Activated CD4-positive, alpha-beta T cell treated with anti-CD3 and anti-CD28 coated beads for 24 hours (primary cell): ENCODE results near the gene GPR146.
"Not testable (repeated sequence)": the region's sequence is repeated elsewhere in the genome, so short reads cannot be mapped to it uniquely, and the experiment has no call there.

Source experiments
- DNase-seq, 2 donors: peaks; one replicate each; pipeline ENCODE4 v3.0.0-alpha.2; 2020; ENCODE audit warnings: low read depth in 2 of 2

GPR146 gene, protein sequence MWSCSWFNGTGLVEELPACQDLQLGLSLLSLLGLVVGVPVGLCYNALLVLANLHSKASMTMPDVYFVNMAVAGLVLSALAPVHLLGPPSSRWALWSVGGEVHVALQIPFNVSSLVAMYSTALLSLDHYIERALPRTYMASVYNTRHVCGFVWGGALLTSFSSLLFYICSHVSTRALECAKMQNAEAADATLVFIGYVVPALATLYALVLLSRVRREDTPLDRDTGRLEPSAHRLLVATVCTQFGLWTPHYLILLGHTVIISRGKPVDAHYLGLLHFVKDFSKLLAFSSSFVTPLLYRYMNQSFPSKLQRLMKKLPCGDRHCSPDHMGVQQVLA

GRCh38 chr7:1044189-1045068 is at the start of gene GPR146:
Gene GPR146 (plus strand): TSS chr7:1044546. CDS start chr7:1057516, 12,970 bp downstream.
- DNase-seq = peak; percentile 89 to 95

GRCh38 chr7:994592-995308 is 49.6 kb upstream of the GPR146 start:
- no peak for DNase-seq

DNA sequence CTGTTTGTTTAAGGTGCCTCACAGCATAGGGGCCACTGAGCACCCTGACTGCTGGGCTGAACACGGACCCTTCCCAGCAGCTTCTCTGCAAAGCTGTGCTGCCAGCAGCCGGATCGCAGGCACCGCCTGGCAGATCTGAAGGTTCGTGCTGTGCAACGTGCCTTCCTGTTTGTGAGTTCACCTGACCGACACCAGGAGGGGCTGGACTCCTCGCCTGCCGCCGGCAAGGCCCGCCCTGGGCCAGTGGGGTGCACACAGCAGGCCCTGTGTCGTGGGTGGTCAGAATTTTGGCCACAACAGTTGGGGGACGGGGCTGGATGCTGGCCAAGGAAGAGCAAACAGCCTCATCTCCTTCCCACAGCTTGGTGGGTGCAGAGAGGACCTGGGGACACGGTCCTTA is 48.8 kb upstream of the GPR146 start:
- no peak for DNase-seq

DNA sequence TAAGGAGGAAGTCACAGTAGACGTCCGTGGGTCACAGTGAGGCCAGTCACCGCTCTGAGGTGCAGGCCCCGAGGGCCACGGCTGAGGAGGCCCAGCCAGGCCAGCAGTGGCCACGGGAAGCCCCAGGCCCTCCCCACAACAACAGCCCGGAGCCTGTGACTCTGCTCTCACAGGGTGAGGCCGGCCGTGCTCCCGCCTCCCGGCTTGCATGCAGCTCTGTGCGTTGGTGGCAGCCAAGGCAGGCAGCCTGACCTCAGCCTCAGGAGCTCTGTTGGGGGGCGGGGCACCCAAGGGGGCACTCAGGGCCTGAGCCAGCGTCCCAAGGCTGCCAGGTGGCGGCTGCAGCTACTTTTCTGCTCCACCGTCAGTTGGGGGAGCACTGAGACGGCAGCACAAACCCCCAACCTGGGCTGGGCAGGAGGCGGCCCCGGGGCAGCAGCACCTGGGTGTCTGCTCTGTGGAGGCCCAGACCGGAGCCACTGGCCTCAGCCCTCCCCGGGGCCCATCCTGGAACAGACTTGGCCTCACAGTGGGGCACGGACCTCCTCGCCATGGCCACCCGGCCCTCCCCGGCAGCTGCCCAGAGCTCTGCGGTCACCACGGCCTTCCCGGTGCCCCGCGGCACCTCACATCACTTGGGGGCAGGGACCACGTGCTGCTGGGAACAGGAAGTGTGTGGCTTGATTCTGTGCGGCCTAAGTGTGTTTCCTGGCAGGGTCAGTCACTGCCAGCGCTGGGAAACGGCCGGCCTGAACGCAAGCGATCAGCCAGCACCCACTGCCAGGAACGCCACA is 48.1 kb upstream of the GPR146 start:
- DNase-seq = no peak

- DNase-seq = no peak
These were observed 46.6 kb upstream of the GPR146 start for GRCh38 chr7:997404-998395.

GRCh38 chr7:999149-999879 is 45.0 kb upstream of the GPR146 start:
- DNase-seq = no peak

- no peak for DNase-seq
These were observed 44.1 kb upstream of the GPR146 start for GRCh38 chr7:999941-1000935.

GRCh38 chr7:1001069-1001770 is 43.1 kb upstream of the GPR146 start:
- not testable (repeated sequence) for DNase-seq

DNA sequence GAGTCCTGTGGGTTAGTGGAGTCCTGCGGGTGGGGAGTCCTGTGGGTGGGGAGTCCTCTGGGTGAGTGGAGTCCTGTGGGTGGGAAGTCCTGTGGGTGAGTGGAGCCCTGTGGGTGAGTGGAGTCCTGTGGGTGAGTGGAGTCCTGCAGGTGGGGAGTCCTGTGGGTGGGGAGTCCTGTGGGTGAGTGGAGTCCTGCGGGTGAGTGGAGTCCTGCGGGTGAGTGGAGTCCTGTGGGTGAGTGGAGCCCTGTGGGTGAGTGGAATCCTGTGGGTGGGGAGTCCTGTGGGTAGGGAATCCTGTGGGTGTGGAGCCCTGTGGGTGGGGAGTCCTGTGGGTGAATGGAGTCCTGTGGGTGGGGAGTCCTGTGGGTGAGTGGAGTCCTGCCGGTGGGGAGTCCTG is 42.3 kb upstream of the GPR146 start:
- not testable (repeated sequence) for DNase-seq

DNA sequence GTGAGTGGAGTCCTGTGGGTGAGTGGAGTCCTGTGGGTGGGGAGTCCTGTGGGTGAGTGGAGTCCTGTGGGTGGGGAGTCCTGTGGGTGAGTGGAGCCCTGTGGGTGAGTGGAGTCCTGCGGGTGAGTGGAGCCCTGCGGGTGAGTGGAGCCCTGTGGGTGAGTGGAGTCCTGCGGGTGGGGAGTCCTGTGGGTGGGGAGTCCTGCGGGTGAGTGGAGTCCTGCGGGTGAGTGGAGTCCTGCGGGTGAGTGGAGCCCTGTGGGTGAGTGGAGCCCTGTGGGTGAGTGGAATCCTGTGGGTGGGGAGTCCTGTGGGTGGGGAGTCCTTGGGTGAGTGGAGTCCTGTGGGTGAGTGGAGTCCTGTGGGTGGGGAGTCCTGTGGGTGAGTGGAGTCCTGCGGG is 41.9 kb upstream of the GPR146 start:
- not testable (repeated sequence) for DNase-seq

GRCh38 chr7:1004018-1004852 is 40.1 kb upstream of the GPR146 start:
- DNase-seq = no peak

- DNase-seq = no peak
These were observed 39.0 kb upstream of the GPR146 start for GRCh38 chr7:1005303-1005702.

DNA sequence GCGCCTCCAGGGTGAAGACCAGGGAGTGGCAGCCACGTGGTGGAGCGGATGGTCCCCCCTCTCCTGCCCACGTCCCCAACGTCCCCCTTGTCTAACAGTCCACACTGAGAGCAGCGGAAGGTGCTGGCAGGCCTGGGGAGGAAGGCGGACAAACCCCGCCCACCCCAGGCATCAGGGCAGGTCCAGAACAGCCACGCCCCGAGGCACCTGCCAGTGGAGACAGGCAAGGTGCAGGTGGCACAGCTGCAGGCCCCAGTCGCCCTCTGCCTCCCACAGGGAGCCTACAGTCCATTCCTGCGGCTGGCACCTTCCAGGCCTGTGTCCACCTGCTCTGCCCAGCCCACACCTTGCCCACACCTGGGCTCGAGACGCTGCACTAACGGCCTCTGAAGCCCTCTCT is 36.4 kb upstream of the GPR146 start:
- no peak for DNase-seq

DNA sequence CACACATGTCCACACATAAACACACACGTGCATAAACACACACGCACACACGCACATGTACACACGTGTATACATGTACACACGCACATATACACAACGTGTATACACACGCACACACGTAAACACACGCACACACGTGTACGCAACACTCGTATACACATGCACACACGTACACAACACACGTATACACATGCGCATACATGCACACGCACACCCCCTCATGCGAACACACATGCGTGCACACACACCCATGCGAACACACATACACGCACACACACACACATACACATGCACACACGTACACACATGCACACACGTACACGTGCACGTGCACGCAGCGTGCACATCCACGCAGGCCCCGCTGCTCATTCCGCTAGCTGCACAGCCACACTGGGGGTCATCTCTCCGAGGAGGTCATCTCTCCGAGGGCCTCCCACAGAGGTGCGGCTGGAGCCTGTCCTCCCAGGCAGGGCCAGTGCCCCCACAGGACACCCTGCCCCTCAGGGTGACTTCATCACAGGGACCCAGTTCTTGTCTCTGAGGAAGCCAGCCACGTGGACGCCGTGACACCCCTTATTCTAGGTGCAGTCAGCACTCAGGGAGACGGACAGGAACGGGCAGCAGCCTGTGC is 35.5 kb upstream of the GPR146 start:
- DNase-seq = no peak

GRCh38 chr7:1009747-1010146 is 34.6 kb upstream of the GPR146 start:
- DNase-seq = no peak

DNA sequence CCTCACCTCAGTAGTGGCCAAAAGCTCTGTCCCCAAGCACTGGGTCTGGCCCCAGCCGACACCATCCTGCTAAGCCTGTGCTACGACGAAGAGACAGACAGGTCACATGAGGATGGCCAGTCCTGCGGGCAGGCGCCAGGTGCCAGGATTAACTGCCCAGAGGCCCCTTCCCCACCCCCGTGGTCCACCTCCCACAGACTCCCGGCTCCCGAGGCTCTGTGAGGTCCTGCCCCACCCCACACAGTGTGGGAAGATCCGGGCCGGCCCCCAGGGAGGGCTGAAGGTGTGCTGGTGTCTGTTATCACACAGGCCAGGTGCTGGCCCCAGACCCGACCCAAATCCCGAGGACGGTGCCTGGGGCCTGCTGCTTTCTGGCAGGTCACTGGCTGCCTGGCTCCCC is 34.1 kb upstream of the GPR146 start:
- DNase-seq = no peak
